Islet precursor cell (in vitro differentiated cells): ENCODE measurements around the gene USP17L19.
"Not testable (repeated sequence)": the region's sequence is repeated elsewhere in the genome, so short reads cannot be mapped to it uniquely, and the experiment has no call there.

Experiments
- DNase-seq: peaks from one replicate; pipeline ENCODE4 v3.0.0-alpha.2; 2018

The USP17L19 gene

GRCh38 chr4:9253078-9253477 is at the start of gene USP17L19:
TSS of gene USP17L19 (plus strand) at chr4:9253378. CDS start at chr4:9253378, 0 bp downstream.
- DNase-seq: not testable (repeated sequence)

- not testable (repeated sequence) for DNase-seq
Observed at GRCh38 chr4:9210357-9210756, 42.8 kb upstream of the USP17L19 start, which contains the start of gene USP17L10. TSS of gene USP17L10 (plus strand) at chr4:9210657. CDS start at chr4:9210657, 0 bp downstream.

- DNase-seq: not testable (repeated sequence)
Observed at GRCh38 chr4:9214701-9215100, 38.5 kb upstream of the USP17L19 start.

GRCh38 chr4:9215105-9215504 is 38.1 kb upstream of the USP17L19 start, which contains the start of gene USP17L11:
TSS of gene USP17L11 (plus strand) at chr4:9215405. CDS start at chr4:9215405, 0 bp downstream.
- not testable (repeated sequence) for DNase-seq

- DNase-seq: not testable (repeated sequence)
Observed at GRCh38 chr4:9219852-9220251, 33.3 kb upstream of the USP17L19 start, which contains the start of gene USP17L12. TSS of gene USP17L12 (plus strand) at chr4:9220152. CDS start at chr4:9220152, 0 bp downstream.

- not testable (repeated sequence) for DNase-seq
Observed at GRCh38 chr4:9224596-9224995, 28.6 kb upstream of the USP17L19 start, which contains the start of gene USP17L13. TSS of gene USP17L13 (plus strand) at chr4:9224896. CDS start at chr4:9224896, 0 bp downstream.

GRCh38 chr4:9230249-9230648 is 22.9 kb upstream of the USP17L19 start:
- not testable (repeated sequence) for DNase-seq

- DNase-seq: not testable (repeated sequence)
Observed at GRCh38 chr4:9234085-9234484, 19.1 kb upstream of the USP17L19 start, which contains the start of gene USP17L15. TSS of gene USP17L15 (plus strand) at chr4:9234385. CDS start at chr4:9234385, 0 bp downstream.

- DNase-seq: not testable (repeated sequence)
Observed at GRCh38 chr4:9238461-9238860, 14.7 kb upstream of the USP17L19 start.

GRCh38 chr4:9243579-9243978 is 9.6 kb upstream of the USP17L19 start, which contains the start of gene USP17L17:
TSS of gene USP17L17 (plus strand) at chr4:9243879. CDS start at chr4:9243879, 0 bp downstream.
- not testable (repeated sequence) for DNase-seq

- DNase-seq: not testable (repeated sequence)
Observed at GRCh38 chr4:9247953-9248680, 5.1 kb upstream of the USP17L19 start, which contains the start of gene USP17L18. TSS of gene USP17L18 (plus strand) at chr4:9248630. CDS start at chr4:9248630, 0 bp downstream.

GRCh38 chr4:9257824-9258223 is 4.6 kb downstream of the USP17L19 start, which contains the start of gene USP17L20:
TSS of gene USP17L20 (plus strand) at chr4:9258124. CDS start at chr4:9258124, 0 bp downstream.
- not testable (repeated sequence) for DNase-seq

GRCh38 chr4:9262572-9262971 is 9.4 kb downstream of the USP17L19 start, which contains the start of gene USP17L21:
TSS of gene USP17L21 (plus strand) at chr4:9262872. CDS start at chr4:9262872, 0 bp downstream.
- DNase-seq: not testable (repeated sequence)

- DNase-seq: not testable (repeated sequence)
Observed at GRCh38 chr4:9267319-9267718, 14.1 kb downstream of the USP17L19 start, which contains the start of gene USP17L22. TSS of gene USP17L22 (plus strand) at chr4:9267619. CDS start at chr4:9267619, 0 bp downstream.

GRCh38 chr4:9271719-9272118 is 18.5 kb downstream of the USP17L19 start:
- DNase-seq: not testable (repeated sequence)
